Non-pigmented ciliary epithelial cell (primary cell): ENCODE measurements around the gene GPR32.
"Not testable (repeated sequence)": the region's sequence is repeated elsewhere in the genome, so short reads cannot be mapped to it uniquely, and the experiment has no call there.

ENCODE experiments used
- DNase-seq: peaks from one replicate; pipeline ENCODE4 v3.0.0-alpha.2; 2010; ENCODE audit warnings: low read depth

The GPR32 gene

GRCh38 chr19:50770164-50770563 lies at the start of gene GPR32:
GPR32 (plus strand) TSS chr19:50770464; CDS start chr19:50770601, 137 bp downstream.
- DNase-seq, result not testable (repeated sequence)

- DNase-seq, result no peak
These were observed 49.3 kb upstream of the GPR32 start for GRCh38 chr19:50720921-50721381.

GRCh38 chr19:50721441-50722137 lies 48.7 kb upstream of the GPR32 start:
- DNase-seq, result no peak

- DNase-seq, result no peak
These were observed 47.9 kb upstream of the GPR32 start for GRCh38 chr19:50722201-50723013.

- DNase-seq, result no peak
These were observed 47.2 kb upstream of the GPR32 start, which contains the start of gene CLEC11A for GRCh38 chr19:50723069-50723468. CLEC11A (plus strand) TSS chr19:50723364; CDS start chr19:50723526, 162 bp downstream.

GRCh38 chr19:50723735-50724521 lies 46.3 kb upstream of the GPR32 start:
- DNase-seq, result no peak

GRCh38 chr19:50724522-50725217 lies 45.6 kb upstream of the GPR32 start:
- peak; percentile 93 for DNase-seq

- no peak for DNase-seq
These were observed 44.9 kb upstream of the GPR32 start for GRCh38 chr19:50725218-50725910.

GRCh38 chr19:50725911-50726230 lies 44.4 kb upstream of the GPR32 start:
- no peak for DNase-seq

- DNase-seq, result no peak
These were observed 42.1 kb upstream of the GPR32 start for GRCh38 chr19:50728084-50728737.

GRCh38 chr19:50729894-50730293 lies 40.4 kb upstream of the GPR32 start:
- DNase-seq, result no peak

GRCh38 chr19:50735869-50736268 lies 34.4 kb upstream of the GPR32 start:
- DNase-seq, result no peak

GRCh38 chr19:50736338-50736737 lies 33.9 kb upstream of the GPR32 start:
- DNase-seq, result no peak

GRCh38 chr19:50739132-50739913 lies 30.9 kb upstream of the GPR32 start:
- no peak for DNase-seq

- DNase-seq, result no peak
These were observed 30.3 kb upstream of the GPR32 start for GRCh38 chr19:50739914-50740426.

GRCh38 chr19:50741179-50741933 lies 28.9 kb upstream of the GPR32 start:
- DNase-seq, result no peak

GRCh38 chr19:50743537-50743936 lies 26.7 kb upstream of the GPR32 start:
- DNase-seq, result no peak

- DNase-seq, result no peak
These were observed 25.0 kb upstream of the GPR32 start for GRCh38 chr19:50745221-50745620.

- not testable (repeated sequence) for DNase-seq
These were observed 23.1 kb upstream of the GPR32 start for GRCh38 chr19:50747141-50747540.
